Adrenal gland (tissue), 5 donors: ENCODE data around the gene SPOCK2.

ENCODE experiments used
- POLR2A ChIP-seq, 2 donors: fragments of 450-650 bp; IDR thresholded peaks; one replicate each; pipeline ENCODE4 v1.6.1; 2017; ENCODE audit warnings: antibody characterized with exemption in 2 of 2, mild to moderate bottlenecking in 2 of 2, moderate library complexity in 1 of 2
- TF ChIP-seq, protein P1 (sequence below), 6 experiments: fragments of 450-650 bp in 4 of 6; fragments of 200-600 bp in 2 of 6; sonication (generic) in 1 of 6; IDR thresholded peaks; 1 replicate in 5 of 6; 2 replicates in 1 of 6; pipeline versions ENCODE4 v1.5.1 to v1.8.0; 2016 to 2021; ENCODE audit warnings: antibody characterized with exemption in 6 of 6, mild to moderate bottlenecking in 2 of 6, moderate library complexity in 1 of 6
- donor health status: DM: no; HTN: no; CAD: no.

DNA sequence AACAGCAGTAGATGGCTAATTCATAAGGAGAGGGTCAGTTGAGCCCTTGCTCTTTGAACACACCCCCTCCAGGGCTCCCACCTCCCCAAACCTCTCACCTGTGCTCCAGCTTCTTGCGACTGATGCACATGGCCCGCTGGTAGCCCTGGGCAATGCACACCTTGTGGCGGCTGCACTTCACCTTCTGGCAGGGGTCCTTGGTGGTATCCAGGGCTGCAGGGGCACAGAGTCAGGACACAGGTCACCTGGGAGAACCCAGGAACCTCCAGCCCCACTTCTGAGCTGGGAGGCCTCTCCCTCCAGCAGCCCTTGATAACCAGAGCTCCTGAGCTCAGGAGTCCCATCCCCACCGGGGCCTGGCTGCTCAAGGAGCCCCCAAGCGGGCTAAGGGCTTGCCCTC is 16.3 kb downstream of the SPOCK2 start:
- TF ChIP-seq, protein P1, sequence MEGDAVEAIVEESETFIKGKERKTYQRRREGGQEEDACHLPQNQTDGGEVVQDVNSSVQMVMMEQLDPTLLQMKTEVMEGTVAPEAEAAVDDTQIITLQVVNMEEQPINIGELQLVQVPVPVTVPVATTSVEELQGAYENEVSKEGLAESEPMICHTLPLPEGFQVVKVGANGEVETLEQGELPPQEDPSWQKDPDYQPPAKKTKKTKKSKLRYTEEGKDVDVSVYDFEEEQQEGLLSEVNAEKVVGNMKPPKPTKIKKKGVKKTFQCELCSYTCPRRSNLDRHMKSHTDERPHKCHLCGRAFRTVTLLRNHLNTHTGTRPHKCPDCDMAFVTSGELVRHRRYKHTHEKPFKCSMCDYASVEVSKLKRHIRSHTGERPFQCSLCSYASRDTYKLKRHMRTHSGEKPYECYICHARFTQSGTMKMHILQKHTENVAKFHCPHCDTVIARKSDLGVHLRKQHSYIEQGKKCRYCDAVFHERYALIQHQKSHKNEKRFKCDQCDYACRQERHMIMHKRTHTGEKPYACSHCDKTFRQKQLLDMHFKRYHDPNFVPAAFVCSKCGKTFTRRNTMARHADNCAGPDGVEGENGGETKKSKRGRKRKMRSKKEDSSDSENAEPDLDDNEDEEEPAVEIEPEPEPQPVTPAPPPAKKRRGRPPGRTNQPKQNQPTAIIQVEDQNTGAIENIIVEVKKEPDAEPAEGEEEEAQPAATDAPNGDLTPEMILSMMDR (IDR thresholded peaks at IDR 0.05) = no peak
- TF ChIP-seq POLR2A (IDR thresholded peaks at IDR 0.05) = no peak
